GM19328 (cell line): ENCODE measurements around the gene PRPF6.

ENCODE experiments used
- ATAC-seq: cut with Tn5 transposase; IDR thresholded peaks from one replicate; pipeline ENCODE4 v1.9.1; 2021; ENCODE audit warnings: mild to moderate bottlenecking, moderate library complexity; ENCODE audit not compliant: unreplicated experiment

Gene PRPF6

GRCh38 chr20:64033981-64034493, 53.1 kb downstream of the PRPF6 start:
- no peak for ATAC-seq

DNA sequence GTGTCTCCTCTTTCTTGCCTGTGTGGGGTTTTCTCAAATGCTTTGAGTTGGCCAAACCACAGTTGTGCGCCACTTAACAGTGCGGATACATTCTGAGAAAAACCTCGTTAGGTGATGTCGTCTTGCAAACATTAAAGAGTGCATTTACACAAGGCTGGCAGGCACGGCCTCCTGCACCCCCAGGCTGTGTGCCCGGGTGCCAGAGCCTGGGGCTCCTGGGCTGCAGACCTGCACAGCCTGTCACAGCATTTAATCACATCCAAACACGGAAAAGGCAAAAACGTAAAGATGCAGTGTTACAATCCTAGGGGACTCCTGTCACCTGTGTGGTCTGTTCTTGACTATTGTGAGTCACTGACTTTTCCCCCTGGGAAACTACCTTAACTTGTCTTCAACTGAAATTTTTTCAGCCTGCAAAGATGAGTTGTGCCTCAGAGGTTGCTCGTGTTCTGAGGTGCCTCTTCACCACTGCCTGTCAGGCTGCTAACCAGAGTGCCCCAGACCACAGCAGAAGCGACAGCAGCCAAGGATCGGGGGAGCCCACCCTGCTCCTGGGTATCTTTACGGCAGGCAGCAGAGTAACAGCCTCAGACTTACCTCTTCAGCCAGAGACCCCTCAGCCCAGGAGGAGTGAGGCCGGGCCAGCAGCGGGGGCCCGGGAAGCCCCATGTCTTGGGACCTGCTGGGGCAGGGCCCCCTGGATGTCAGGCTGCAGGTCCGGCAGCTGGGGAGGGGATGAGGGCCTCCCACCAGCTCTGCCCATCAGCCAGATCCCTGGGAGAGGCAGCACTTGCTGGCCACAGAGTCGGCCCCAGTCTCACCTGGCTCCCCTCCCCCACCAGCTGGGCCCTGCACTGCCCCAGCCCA, 54.4 kb downstream of the PRPF6 start:
- no peak for ATAC-seq

DNA sequence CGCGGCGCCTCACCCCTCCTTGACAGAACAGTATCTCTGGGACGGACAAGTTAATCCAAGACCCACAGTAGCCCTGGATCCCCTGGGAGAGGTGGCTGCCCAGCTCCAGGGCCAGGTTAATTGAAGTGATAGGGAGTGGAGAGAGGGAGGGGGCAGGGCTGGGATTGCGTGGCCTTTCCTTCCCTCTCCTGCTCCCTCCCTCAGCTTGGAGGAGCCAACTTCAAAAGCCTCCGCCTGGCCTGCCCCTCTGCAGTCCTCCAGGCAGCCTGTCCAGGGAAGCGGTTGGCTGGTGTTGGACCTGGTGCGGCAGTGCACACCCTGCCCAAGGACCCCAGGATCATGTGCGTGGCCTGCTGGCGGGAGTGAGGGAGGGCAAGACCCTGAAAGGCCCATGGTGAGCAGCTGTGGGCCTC, 55.0 kb downstream of the PRPF6 start, which contains the start of gene C20orf204:
Gene C20orf204 (plus strand): TSS at position 250 of the 413 bp plus-strand sequence. CDS start 142 bp downstream, at position 392.
- ATAC-seq = no peak

DNA sequence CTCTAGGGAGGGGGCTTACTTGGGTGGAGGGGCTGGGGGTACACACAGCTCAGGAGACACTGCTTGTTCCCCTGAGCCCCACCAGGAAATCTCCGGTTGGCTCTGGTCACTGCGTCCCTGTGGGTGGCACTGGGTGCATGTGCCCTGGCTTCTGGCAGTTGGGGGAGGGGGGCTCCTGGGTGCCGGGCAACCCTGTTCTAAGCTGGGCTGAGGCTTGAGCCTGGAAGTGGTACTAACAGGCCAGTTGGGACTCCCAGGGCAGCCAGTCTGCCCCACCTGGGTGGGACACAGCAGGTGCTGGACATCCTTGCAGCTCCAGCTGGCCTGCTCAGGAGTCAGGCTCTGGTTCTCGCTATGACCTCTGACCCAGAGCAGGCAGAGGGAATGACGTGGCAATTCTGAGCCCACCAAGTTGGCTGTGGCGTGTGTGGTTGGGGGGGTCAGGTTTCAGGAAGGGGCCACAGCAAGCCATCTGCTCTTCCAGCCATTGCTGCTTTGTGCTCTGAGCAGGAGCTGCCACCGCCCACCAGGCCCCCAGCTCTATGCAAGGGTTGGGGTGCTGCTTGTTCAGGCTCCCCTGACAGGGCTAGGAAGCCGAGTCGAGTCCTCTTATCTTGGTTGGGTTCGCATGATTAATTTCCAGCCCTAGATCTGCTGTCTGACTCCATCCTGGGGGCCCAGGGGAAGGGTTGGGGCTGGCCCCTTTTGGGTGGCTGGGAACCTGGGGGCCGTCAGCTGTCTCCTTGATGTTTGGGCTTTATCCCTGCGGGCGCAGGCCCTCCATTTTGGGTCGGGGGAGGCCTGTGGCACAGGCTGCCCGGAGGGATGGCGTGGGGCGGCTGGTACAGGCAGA, 55.6 kb downstream of the PRPF6 start:
- no peak for ATAC-seq

DNA sequence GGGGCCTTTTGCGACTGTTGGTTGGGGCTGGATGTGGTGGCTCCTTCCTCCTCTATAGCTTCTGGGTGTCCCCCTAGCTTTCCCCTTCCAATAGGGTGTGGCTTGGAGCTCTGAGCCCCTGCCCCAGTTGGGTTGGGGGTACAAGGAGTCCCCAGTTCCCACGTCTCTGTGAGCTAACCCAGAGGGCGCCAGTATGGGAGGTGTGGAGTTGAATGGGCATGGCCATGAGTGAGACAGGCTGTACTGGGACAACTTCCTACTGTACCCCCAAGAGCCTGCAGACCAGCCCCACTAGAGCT, 56.2 kb downstream of the PRPF6 start:
- ATAC-seq = no peak

DNA sequence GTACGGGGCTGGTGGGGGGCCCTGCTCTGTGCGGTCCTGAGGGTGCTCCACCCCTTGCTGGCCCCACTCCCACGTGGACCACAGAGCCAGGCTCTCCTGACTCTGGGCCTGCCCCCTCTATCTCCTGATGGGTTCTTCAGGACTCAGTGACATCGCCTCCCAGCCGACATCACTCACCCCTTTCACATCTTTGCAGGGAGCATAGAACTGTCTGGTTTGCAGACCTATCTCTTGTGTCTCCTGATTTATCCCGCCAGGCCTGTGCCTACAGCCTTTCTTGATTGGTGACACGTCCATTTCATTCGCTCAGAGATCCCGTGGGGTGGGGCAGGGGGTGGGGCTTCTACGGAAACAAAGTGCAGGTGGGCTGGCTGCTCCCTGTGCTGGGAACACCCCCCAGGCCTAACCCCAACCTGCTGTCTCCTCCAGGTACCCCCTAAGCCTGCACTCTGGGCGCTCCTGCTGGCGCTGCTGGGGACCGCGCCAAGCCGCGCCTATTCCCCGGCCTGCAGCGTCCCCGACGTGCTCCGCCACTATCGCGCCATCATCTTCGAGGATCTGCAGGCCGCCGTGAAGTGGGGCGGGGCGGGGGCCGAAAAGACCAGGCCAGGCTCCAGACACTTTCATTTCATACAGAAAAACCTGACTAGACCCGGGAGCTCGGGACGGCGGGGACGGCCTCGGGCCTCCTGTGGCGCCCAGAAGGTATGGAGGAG, 56.7 kb downstream of the PRPF6 start:
- no peak for ATAC-seq

- ATAC-seq = no peak
Measured at GRCh38 chr20:64038224-64038564, 57.3 kb downstream of the PRPF6 start.

GRCh38 chr20:64038565-64039292, 57.8 kb downstream of the PRPF6 start:
- no peak for ATAC-seq

- ATAC-seq = no peak
Measured at GRCh38 chr20:64039293-64040160, 58.6 kb downstream of the PRPF6 start.

- ATAC-seq = no peak
Measured at GRCh38 chr20:64040231-64041039, 59.5 kb downstream of the PRPF6 start.

GRCh38 chr20:64041040-64041780, 60.3 kb downstream of the PRPF6 start:
- ATAC-seq = no peak

DNA sequence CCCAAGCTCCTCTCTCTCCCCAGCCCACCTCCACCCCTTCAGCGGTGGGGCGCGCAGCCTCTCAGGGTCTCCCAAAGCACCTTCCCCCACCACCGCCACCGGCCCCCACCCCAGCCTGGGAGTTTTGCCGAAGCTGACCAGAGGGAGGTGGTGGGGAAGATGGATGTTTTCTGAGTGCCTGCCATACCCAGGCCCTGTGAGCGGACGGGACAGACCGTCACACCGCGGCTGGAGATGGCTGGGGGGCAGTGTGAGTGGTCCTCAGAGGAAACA, 60.8 kb downstream of the PRPF6 start:
- ATAC-seq = no peak

GRCh38 chr20:64042054-64042781, 61.3 kb downstream of the PRPF6 start:
- no peak for ATAC-seq

- no peak for ATAC-seq
Measured at GRCh38 chr20:64043768-64044167, 62.8 kb downstream of the PRPF6 start.

DNA sequence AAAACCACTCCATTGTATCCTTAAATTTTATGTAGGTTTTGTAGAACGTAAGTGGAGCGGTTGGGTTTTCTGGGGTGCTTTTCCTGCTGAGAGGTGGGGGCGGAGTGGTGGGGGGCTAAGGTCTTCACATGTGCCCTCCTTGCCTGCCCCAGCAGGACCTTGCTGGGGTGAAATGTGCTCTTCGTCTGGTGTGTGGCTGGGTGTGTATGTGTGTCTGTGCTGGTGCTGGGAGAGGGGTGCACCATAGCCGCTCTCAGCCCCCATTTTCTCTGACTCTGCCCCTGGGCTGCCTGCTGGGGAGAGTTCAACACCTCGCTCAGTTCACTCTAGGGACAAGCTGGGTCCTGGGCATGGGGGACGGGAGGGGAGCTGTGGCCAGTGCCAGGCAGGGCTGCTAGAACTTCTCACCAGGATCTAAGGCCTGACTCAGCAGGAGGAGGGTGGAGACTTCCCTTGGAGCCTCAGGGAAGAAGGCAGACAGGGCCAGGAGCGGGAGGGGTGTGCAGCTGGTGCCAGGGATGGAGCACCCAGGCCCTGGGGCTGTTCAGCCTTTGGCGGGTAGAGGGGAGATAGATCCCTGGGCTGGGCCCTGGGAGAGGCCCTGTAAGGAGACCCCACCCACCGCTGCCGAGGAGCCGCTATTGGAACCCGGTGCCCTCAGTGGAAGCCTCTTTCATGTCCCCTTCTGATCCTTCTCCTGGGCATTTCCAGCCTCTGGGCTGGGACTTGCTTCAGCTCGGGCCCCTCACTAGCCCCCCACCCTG, 63.7 kb downstream of the PRPF6 start:
- no peak for ATAC-seq

DNA sequence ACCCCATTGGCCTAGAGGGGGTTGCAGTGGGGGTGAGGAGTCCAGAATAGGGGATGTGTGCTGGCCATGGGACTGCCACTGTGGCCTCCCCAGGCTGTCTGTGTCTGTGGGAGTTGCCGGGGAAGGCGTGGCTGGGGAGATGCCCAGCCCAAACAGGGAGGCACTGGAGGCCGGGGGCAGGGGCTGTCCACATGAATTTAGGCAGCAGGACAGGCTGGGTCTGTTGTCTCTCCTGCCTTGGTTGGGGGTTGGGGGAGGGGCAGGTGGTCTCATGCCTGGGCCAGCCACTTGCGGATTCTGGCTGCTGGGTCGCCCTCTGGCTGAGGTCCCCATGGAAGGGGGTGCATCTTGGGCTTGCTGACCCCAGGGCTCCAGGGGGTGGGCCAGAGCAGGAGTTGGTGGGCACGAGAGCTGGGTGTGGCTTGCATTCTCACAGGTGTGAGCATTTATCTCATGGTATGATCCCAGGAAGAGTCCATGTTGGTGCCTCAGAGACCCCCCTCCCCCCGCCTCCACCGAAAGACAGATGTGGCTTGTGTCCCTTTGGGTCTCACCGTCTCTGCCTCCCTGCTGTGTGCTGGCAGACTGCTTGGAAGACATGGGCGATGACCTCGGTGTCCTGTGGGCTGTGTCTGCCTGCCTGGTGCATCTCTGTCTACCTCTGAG, 64.5 kb downstream of the PRPF6 start:
- ATAC-seq = no peak

DNA sequence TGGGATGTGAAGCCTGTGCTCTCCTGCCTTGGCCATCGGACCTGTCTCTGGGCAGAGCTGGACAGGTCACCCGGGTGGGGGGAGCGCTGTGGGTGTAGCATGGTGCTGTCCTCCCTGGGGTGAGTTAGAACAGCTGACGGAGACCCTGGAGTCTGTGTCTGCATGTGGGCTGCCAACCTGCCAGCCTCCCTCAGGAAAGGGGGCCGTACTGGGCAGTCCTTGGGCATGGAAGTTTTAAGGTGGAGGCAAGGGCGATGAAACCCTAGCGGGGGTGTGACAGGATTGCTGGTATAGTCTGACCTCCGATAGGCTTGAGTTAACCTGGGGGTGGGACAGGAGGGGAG, 66.1 kb downstream of the PRPF6 start:
- no peak for ATAC-seq
